ENCODE measurements around the gene CEP350.

CEP350 gene

GRCh38 chr1:180040034-180040433, 85.4 kb downstream of the CEP350 start:
- TF ChIP-seq CTCF (IDR thresholded peaks at IDR 0.05; ENCODE audit: borderline replicate concordance, insufficient read depth, low read depth, low read length) = no peak
- no peak overlapping the region for H3K4me3 ChIP-seq (ENCODE audit: low read depth, low read length)

DNA sequence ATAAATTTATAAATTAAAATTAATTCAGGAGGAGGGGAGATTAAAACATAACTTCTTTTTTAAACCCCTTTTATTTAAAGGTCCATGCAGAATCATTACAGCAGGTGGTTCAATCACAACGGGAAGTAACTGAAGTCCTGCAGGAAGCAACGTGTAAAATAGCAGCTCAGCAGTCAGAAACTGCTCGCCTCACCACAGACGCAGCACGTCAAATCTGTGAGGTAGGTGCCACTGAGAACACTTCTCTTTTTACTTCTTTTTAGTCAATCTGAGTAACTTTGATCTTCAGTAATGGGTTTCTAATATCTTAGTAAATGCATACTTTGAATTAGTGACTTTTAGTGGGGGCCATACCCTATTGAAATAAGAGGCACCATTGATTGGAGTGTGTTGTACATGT, 87.0 kb downstream of the CEP350 start:
- TF ChIP-seq CTCF (IDR thresholded peaks at IDR 0.05; ENCODE audit: borderline replicate concordance, insufficient read depth, low read depth, low read length) = no peak
- H3K4me3 ChIP-seq (ENCODE audit: low read depth, low read length) = no peak overlapping the region

DNA sequence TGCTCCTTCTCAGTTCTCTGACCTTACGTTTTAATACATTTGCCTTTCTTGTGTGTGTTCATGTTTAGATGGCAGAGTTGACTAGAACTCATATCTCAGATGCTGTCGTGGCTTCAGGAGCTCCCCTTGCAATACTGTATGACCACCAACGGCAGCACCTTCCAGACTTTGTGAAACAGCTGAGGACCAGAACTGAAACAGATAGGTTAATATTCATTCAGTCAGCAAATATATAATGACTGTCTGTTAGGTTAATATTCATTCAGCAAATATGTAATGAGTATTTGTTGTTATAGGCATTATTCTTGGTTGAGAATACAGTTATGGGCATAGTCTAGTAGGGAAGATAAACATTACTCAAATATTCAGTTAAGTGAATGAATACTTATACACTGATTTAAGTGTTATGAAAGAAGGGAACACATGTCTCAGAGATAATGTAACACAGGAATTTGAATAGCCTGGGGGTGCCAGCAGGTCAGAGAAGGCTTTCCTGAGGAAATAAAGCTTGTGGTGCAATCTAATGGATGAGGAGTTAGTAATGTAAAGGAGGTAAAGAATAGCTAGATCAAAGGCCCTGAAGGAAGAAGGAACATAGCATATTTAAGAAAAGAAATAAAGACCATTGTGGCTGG, 88.5 kb downstream of the CEP350 start:
- no peak overlapping the region for H3K4me3 ChIP-seq (ENCODE audit: low read depth, low read length)
- no peak for TF ChIP-seq CTCF (IDR thresholded peaks at IDR 0.05; ENCODE audit: borderline replicate concordance, insufficient read depth, low read depth, low read length)

DNA sequence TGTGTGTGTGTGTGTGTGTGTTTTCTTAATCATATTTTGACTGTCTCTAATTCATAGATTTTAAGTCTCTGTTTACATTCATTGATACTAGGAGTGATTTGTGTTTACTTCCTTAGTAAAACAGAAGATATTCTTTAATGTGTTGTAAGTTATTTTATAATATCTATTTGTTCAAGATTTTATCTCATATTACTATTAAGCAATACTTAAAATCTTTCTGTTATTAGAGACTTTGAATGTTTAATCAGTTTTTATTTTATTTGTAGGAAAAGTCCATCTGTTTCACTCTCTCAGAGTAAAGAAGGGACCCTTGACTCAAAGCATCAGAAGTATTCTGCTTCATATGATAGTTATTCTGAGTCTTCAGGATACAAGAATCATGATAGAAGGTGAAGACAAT, 89.2 kb downstream of the CEP350 start:
- TF ChIP-seq CTCF (IDR thresholded peaks at IDR 0.05; ENCODE audit: borderline replicate concordance, insufficient read depth, low read depth, low read length) = no peak
- no peak overlapping the region for H3K4me3 ChIP-seq (ENCODE audit: low read depth, low read length)

DNA sequence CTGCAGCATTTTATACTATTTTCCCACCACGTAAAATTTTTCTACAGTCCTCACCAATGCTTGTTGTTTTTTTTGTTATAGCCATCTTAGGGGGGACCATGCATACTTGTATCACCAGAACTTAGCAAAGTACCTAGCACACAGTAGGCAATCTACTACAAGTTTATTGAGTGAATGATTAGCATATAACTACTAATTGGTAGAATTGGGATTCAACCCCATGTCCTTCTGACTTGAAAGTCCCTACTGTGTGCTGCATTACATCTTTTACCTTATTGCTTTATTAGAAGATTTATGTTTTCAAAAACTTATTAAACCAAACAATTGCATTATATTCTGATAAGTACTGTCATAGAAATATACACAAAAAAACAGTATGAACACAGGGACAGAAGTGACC, 92.1 kb downstream of the CEP350 start:
- H3K4me3 ChIP-seq (ENCODE audit: low read depth, low read length) = no peak overlapping the region
- no peak for TF ChIP-seq CTCF (IDR thresholded peaks at IDR 0.05; ENCODE audit: borderline replicate concordance, insufficient read depth, low read depth, low read length)

- H3K4me3 ChIP-seq (ENCODE audit: low read depth, low read length) = no peak overlapping the region
Observed at GRCh38 chr1:180053594-180054567, 99.3 kb downstream of the CEP350 start.

More at GRCh38 chr1:180053594-180054567, 99.3 kb downstream of the CEP350 start:
- TF ChIP-seq CTCF (IDR thresholded peaks at IDR 0.05; ENCODE audit: borderline replicate concordance, insufficient read depth, low read depth, low read length) = no peak

Data from GM12875 (cell line).